ENCODE measurements around the gene MTUS2.

The MTUS2 gene

GRCh38 chr13:29318741-29319140 is 498.6 kb downstream of the MTUS2 start:
- no peak for DNase-seq
- H3K4me3 ChIP-seq, result no peak overlapping the region
- no peaks in the 10 kb centered on the region for H3K27me3 ChIP-seq
- intact Hi-C loops (cut with DNase I; ENCODE audit: low total_unique reads), result no loop called here
- H3K9me3 ChIP-seq, result no peaks in the 10 kb centered on the region
- no peak overlapping the region for H3K27ac ChIP-seq
- H3K36me3 ChIP-seq, result no peaks in the 10 kb centered on the region
- no peaks in the 10 kb centered on the region for H3K4me1 ChIP-seq
- TF ChIP-seq, protein P1, sequence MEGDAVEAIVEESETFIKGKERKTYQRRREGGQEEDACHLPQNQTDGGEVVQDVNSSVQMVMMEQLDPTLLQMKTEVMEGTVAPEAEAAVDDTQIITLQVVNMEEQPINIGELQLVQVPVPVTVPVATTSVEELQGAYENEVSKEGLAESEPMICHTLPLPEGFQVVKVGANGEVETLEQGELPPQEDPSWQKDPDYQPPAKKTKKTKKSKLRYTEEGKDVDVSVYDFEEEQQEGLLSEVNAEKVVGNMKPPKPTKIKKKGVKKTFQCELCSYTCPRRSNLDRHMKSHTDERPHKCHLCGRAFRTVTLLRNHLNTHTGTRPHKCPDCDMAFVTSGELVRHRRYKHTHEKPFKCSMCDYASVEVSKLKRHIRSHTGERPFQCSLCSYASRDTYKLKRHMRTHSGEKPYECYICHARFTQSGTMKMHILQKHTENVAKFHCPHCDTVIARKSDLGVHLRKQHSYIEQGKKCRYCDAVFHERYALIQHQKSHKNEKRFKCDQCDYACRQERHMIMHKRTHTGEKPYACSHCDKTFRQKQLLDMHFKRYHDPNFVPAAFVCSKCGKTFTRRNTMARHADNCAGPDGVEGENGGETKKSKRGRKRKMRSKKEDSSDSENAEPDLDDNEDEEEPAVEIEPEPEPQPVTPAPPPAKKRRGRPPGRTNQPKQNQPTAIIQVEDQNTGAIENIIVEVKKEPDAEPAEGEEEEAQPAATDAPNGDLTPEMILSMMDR (IDR thresholded peaks at IDR 0.05), result no peak

GRCh38 chr13:29319451-29319850 is 499.3 kb downstream of the MTUS2 start:
- no peak for DNase-seq
- TF ChIP-seq, protein P1 (IDR thresholded peaks at IDR 0.05), result no peak
- Histone ChIP-seq H3K27me3 (no peaks in the 10 kb centered on the region), H3K4me3 (no peak overlapping the region), H3K4me1 (no peaks in the 10 kb centered on the region), H3K36me3 (no peaks in the 10 kb centered on the region), H3K27ac (no peak overlapping the region), H3K9me3 (no peaks in the 10 kb centered on the region)
- intact Hi-C loops (cut with DNase I; ENCODE audit: low total_unique reads), result no loop called here

GRCh38 chr13:29323954-29324353 is 503.8 kb downstream of the MTUS2 start:
- Histone ChIP-seq H3K9me3 (no peaks in the 10 kb centered on the region), H3K4me3 (no peak overlapping the region), H3K27ac (no peak overlapping the region), H3K36me3 (no peaks in the 10 kb centered on the region), H3K4me1 (no peaks in the 10 kb centered on the region), H3K27me3 (no peaks in the 10 kb centered on the region)
- no peak for DNase-seq
- TF ChIP-seq, protein P1 (IDR thresholded peaks at IDR 0.05), result no peak
- intact Hi-C loops (cut with DNase I; ENCODE audit: low total_unique reads), result no loop called here

DNA sequence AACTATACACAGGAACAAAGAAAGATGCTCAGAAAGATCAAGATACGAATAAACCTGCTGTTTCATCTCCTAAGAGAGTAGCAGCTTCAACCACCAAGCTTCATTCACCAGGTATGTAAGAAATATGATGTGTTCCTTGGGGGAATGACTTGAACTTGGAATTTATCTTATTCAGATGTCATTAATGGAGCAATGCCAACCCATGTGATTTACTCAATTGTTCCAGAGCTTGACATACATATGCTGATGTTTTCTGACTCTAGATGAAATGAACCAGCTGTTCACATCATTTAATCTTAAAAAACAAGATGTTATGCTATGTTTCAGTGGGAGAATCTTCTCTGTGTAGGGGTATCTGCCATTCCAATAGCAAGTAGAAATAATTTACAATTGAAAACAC is 504.5 kb downstream of the MTUS2 start:
- no peaks in the 10 kb centered on the region for H3K36me3 ChIP-seq
- H3K4me3 ChIP-seq, result no peak overlapping the region
- H3K4me1 ChIP-seq, result no peaks in the 10 kb centered on the region
- H3K9me3 ChIP-seq, result no peaks in the 10 kb centered on the region
- H3K27me3 ChIP-seq, result no peaks in the 10 kb centered on the region
- intact Hi-C loops (cut with DNase I; ENCODE audit: low total_unique reads), result no loop called here
- DNase-seq, result no peak
- TF ChIP-seq, protein P1 (IDR thresholded peaks at IDR 0.05), result no peak
- H3K27ac ChIP-seq, result no peak overlapping the region

- intact Hi-C loops (cut with DNase I; ENCODE audit: low total_unique reads), result no loop called here
- DNase-seq, result no peak
- no peak overlapping the region for H3K27ac ChIP-seq
- TF ChIP-seq, protein P1 (IDR thresholded peaks at IDR 0.05), result no peak
- no peak overlapping the region for H3K4me3 ChIP-seq
- no peaks in the 10 kb centered on the region for H3K36me3 ChIP-seq
- H3K9me3 ChIP-seq, result no peaks in the 10 kb centered on the region
- H3K4me1 ChIP-seq, result no peaks in the 10 kb centered on the region
- no peaks in the 10 kb centered on the region for H3K27me3 ChIP-seq
Observed at GRCh38 chr13:29328501-29328900, 508.4 kb downstream of the MTUS2 start.

DNA sequence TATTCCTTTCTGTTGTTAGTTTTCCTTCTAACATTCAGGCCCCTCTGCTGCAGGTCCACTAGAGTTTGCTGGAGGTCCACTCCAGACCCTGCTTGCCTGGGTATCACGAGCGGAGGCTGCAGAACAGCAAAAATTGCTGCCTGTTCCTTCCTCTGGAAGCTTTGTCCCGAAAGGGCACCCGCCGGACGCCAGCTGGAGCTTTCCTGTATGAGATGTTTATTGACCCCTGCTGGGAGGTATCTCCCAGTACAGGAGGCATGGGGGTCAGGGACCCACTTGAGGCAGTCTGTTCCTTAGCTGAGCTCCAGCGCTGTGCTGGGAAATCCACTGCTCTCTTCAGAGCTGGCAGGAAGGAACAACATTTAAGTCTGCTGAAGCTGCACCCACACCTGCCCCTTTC is 516.2 kb downstream of the MTUS2 start:
- Histone ChIP-seq H3K27me3 (no peaks in the 10 kb centered on the region), H3K27ac (no peak overlapping the region), H3K9me3 (no peaks in the 10 kb centered on the region), H3K36me3 (no peaks in the 10 kb centered on the region), H3K4me1 (no peaks in the 10 kb centered on the region), H3K4me3 (no peak overlapping the region)
- TF ChIP-seq, protein P1 (IDR thresholded peaks at IDR 0.05), result no peak
- no peak for DNase-seq
- intact Hi-C loops (cut with DNase I; ENCODE audit: low total_unique reads), result no loop called here

All from tibial artery (tissue), 4 donors.